Central memory CD4-positive, alpha-beta T cell (primary cell): Measurements from ENCODE around the gene ADGRB3.
"Not testable (repeated sequence)": the region's sequence is repeated elsewhere in the genome, so short reads cannot be mapped to it uniquely, and the experiment has no call there.

Source experiments
- DNase-seq: peaks from one replicate; pipeline ENCODE4 v3.0.0; 2022

The ADGRB3 gene

GRCh38 chr6:69370763-69371162 is 735.7 kb downstream of the ADGRB3 start:
- DNase-seq, result no peak

GRCh38 chr6:69378326-69378725 is 743.2 kb downstream of the ADGRB3 start:
- DNase-seq, result no peak

- DNase-seq, result no peak
Observed at GRCh38 chr6:69379518-69379917, 744.4 kb downstream of the ADGRB3 start.

DNA sequence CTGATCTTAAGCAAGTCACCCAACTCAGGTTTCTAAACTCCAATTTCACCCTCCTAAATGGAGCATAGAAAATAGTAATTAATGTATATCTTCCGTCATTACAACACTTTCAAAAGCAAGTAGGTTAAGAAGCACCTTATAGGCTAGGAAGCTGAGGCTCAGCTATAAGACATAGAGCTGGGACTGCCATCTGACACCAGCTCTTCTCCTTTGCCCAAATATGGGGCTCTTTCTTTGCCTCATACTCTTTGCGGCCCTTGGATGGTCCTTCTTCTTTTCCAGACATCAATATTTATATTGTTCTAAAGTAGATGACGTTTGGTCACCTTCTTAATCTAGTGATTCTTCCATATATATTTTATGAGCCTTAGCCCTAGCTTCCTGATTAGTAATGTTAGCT is 748.5 kb downstream of the ADGRB3 start:
- no peak for DNase-seq

DNA sequence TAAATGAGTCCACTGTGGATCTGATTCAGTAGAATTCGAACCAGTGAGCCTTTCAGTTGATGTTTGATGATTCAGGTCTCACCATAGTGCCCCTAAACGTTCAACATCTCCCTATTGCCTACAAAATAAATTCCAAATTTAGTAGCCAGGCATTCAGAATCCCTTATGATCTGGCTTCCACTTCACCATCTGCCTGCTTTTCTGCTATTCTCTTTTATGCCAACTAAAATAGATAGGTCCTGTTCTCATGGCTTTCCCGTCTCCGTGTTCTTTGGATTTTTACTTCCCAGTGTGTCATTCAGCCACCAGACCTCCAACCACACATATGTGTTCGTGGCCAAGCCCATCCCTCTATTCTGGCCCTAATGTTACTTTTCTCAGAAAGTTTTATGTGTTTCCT is 751.3 kb downstream of the ADGRB3 start:
- DNase-seq, result no peak

- no peak for DNase-seq
Observed at GRCh38 chr6:69390125-69390524, 755.0 kb downstream of the ADGRB3 start.

DNA sequence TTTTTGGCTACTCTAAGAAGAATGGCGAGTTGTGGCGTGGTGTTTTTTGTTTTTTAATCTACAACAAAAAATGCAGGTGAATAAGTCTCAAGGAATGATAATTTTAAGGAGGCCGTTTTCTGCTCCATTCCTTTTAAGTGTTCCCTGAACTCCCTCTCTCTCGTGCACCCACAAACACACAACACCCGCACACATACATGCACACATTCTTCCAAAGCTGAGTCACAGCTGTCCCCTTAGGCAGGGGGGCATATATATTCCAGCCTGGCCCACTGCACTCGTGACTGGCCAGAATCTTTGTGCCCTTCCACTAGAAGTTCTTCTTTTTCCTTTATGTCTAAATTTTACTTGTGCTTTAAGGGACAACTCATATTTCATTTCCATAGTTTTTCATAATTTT is 756.0 kb downstream of the ADGRB3 start:
- DNase-seq, result no peak

DNA sequence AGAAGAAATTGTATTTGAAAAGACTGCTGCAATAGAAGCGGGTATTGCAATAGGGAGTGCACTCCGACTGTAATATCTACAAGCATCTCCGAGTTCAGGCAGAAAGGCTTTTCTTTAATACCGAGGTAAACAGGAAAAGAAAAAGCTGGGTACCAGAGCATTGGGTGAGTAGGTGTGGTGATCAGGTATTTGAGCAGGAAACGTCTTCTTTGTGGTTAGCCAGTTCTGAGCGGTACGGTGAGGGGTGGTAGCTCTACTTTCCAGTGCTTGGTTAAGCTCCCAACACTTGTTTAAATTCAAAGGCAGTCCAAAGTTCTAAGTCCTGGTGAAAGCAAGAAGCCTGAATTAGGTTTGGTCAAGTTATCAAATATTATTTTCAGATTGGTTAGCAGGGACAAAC is 757.7 kb downstream of the ADGRB3 start:
- peak; percentile 4 for DNase-seq

- no peak for DNase-seq
Observed at GRCh38 chr6:69398311-69398710, 763.2 kb downstream of the ADGRB3 start.

- DNase-seq, result no peak
Observed at GRCh38 chr6:69398729-69399128, 763.6 kb downstream of the ADGRB3 start.

DNA sequence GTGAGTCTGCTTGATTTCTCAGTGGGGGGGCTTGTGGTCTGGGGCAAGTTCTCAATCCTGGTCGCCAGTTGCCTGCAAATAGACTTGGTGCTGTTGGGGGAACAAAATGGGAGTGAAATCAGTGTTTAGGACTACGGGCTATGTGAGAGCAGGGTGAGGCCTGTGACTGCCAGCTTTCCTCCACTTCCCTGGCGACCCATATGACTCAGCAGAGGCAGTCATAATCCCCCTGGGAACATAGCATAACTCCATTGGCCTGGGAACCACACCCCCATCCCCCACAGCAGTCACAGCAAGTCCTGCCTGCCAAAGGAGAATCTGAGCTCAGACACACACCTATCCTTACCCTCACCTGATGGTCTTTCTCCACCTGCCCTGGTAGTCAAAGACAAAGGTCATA is 773.8 kb downstream of the ADGRB3 start:
- DNase-seq, result no peak

- no peak for DNase-seq
Observed at GRCh38 chr6:69416776-69417175, 781.7 kb downstream of the ADGRB3 start.

GRCh38 chr6:69421269-69421668 is 786.2 kb downstream of the ADGRB3 start:
- DNase-seq, result no peak

- DNase-seq, result no peak
Observed at GRCh38 chr6:69422020-69422419, 786.9 kb downstream of the ADGRB3 start.

GRCh38 chr6:69422475-69422874 is 787.4 kb downstream of the ADGRB3 start:
- DNase-seq, result no peak

DNA sequence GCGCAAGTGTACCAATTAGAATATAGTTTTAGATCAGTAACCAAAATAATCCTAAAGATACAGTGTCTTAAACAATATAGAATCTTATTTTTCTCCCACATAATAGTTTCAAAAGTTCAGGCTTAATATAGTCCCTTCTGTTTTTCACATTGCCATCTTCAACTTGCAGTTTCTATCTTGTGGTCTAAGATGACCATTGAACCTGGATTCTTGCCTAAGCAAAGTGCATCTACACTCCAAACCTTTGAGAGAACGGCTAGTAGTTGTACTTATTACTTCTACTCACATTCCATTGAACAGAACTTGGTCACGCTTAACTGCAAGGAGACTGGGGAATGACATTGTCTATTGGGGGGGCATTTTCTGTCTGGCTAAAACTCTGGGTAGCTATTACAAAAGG is 788.7 kb downstream of the ADGRB3 start:
- DNase-seq, result no peak

DNA sequence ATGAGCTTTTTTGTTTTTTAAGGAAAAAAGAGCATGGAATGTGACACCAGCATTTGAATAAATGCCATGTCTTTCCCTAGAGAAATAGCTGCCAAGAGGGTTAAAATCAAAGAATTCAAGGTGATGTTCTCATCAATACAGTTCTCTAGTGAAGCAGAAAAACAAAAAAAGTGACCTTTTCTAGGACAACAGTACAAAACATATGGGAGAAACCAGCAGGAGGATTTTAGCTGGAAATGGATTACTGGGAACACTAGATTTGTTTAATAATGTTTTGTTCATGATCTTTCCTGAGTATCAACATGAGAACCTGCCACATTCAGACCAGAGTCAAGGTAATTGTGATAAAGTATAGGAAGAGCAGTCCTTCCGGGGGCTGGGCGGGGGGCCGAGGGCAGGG is 789.5 kb downstream of the ADGRB3 start:
- no peak for DNase-seq

DNA sequence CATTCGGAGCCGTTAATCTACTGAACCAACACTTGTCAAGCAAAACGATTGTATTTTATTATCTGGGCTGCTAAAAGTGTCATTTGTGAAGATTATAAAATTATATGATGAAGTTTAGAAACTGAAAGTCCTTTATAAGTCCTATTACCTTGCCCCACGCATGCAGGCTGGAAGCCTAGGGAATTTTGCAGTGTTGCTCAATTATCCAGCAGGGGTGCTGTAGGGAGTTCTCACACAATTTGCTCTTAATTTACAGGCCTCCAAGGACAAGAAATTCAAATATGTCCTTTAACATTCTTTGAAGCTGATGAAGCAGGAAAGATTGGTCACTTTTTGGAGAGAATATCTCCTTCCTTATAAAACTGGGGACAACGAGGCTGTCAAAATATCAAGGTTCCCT is 792.8 kb downstream of the ADGRB3 start:
- DNase-seq, result no peak

GRCh38 chr6:69432168-69432567 is 797.1 kb downstream of the ADGRB3 start:
- not testable (repeated sequence) for DNase-seq

- DNase-seq, result not testable (repeated sequence)
Observed at GRCh38 chr6:69433116-69433515, 798.0 kb downstream of the ADGRB3 start.

GRCh38 chr6:69438113-69438512 is 803.0 kb downstream of the ADGRB3 start:
- no peak for DNase-seq
